Measurements from ENCODE around the gene RFNG. TPM values are rescaled to one million over a fixed set of nuclear protein-coding genes. Genes with fewer than 3 reads are reported as not detected.
A peak's percentile ranks its signal among the peaks of the same experiment; 100 is the strongest.

The RFNG gene
- total and polyA plus RNA-seq, 2 donors (not counting 1 experiment from before 2014, with no cell fraction given), result 30.1 to 44.5 TPM

DNA sequence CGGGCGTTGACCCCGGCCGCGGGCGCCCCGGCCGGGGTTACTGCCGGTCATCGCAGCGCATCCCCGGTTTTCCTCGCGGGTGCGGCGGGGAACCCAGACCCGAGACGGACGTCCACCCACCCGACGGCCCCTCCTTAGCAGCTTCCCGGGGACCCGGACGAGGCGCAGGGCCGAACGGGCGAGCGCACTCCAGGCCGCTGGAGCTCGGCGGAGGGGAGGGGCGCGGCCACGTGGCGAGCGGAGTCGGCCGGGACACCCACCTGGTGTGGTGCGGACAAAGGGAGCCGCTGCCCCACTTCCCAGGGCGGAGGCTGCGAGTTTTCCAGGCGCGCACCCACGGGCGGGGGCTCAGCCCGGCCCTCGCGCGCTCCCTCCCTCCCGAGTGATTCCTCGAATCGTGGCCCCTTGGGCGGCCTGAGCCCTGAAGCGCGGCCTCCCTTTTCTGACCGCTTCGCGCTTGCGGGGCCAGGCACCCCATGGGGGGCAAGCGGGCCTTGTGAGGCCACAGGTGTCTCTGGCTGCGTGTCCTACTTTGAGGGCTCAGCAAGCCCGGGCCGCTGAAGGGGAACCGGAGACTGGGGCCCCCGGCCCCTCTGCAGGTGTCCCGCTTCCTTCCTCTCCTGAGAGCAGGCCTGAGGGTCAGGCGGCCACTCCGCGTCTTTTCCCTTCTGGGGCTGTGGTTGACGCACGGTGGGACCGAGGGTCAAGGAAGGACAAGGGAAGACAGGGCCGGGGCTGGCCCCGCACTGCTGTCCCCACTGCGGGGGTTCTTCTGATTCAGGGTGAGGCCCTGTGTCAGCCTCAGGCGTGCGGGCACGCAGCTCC, 47.5 kb upstream of the RFNG start:
- 5% methylated on average over 80 of the region's 80 CpGs for WGBS (ENCODE audit: insufficient coverage)

More for the DNA sequence above, 47.5 kb upstream of the RFNG start:
- Mint-ChIP-seq H3K9me3 (ENCODE audit: insufficient read depth) (no peaks in the 10 kb centered on the region), H3K4me1 (peaks cover 11% of the 10 kb centered on the region), H3K27ac (peak overlapping the region; percentile 89), H3K27me3 (no peaks in the 10 kb centered on the region), H3K4me3 (peak overlapping the region; percentile 84)
- Histone ChIP-seq H3K9ac (ENCODE audit: low read length) (peak overlapping the region; percentile 78), H3K27ac (ENCODE audit: low read length in 2 of 2) (peak overlapping the region; percentile 80 to 88), H3K27me3 (replicated peaks in 1 of 4; ENCODE audit: control extremely low read depth in 1 of 4, control insufficient read depth in 3 of 4, insufficient read depth in 4 of 4, low read length in 3 of 4) (no peaks in the 10 kb centered on the region), H3K4me1 (ENCODE audit: control insufficient read depth in 2 of 2, insufficient read depth in 2 of 2, low read length in 2 of 2) (peaks cover 16 to 28% of the 10 kb centered on the region in 2 donors), H3K36me3 (replicated peaks in 1 of 2; ENCODE audit: control extremely low read depth in 1 of 2, control insufficient read depth in 1 of 2, extremely low read depth in 1 of 2, insufficient read depth in 2 of 2, low read length in 1 of 2) (peaks cover 0 to 11% of the 10 kb centered on the region in 2 experiments), H3K4me2 (replicated peaks; ENCODE audit: low read depth, low read length, poor library complexity, severe bottlenecking) (peak overlapping the region; percentile 99), H3K9me3 (ENCODE audit: control extremely low read depth in 1 of 3, control insufficient read depth in 2 of 3, insufficient read depth in 1 of 3, low read length in 2 of 3) (no peaks in the 10 kb centered on the region), H3K4me3 (ENCODE audit: control extremely low read depth in 1 of 5, extremely low read depth in 1 of 5, insufficient read depth in 1 of 5, low read depth in 2 of 5, low read length in 4 of 5) (peak overlapping the region; percentile 11 to 78 (median 64)), H3K79me2 (ENCODE audit: control insufficient read depth, insufficient read depth, low read length) (peaks cover 26% of the 10 kb centered on the region), H2AFZ (ENCODE audit: insufficient read depth, low read depth, low read length, poor library complexity, severe bottlenecking) (peak overlapping the region; percentile 72), H4K20me1 (ENCODE audit: control insufficient read depth, insufficient read depth, low read length, poor library complexity, severe bottlenecking) (peaks cover 15% of the 10 kb centered on the region)
- TF ChIP-seq, protein P1, sequence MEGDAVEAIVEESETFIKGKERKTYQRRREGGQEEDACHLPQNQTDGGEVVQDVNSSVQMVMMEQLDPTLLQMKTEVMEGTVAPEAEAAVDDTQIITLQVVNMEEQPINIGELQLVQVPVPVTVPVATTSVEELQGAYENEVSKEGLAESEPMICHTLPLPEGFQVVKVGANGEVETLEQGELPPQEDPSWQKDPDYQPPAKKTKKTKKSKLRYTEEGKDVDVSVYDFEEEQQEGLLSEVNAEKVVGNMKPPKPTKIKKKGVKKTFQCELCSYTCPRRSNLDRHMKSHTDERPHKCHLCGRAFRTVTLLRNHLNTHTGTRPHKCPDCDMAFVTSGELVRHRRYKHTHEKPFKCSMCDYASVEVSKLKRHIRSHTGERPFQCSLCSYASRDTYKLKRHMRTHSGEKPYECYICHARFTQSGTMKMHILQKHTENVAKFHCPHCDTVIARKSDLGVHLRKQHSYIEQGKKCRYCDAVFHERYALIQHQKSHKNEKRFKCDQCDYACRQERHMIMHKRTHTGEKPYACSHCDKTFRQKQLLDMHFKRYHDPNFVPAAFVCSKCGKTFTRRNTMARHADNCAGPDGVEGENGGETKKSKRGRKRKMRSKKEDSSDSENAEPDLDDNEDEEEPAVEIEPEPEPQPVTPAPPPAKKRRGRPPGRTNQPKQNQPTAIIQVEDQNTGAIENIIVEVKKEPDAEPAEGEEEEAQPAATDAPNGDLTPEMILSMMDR (IDR thresholded peaks at IDR 0.05), result no peak
- no peak for TF ChIP-seq EZH2 (IDR thresholded peaks at IDR 0.05; ENCODE audit: borderline replicate concordance, insufficient read depth, low read depth, low read length, poor library complexity, severe bottlenecking)
- POLR2A ChIA-PET, result interaction anchor here (0.8 to 1.8 kb wide), 6 partner anchors 33 to 266 kb away, joined by 3 to 9 read pairs (median 4); partner anchors contain the start of genes CENPX, DCXR, DUS1L and GPS1
- intact Hi-C loops (cut with micrococcal nuclease), result loop anchor here (1.0 to 10.0 kb wide), 7 partner anchors 7 to 953 kb away; partner anchors contain the start of genes CCDC57, DCXR, DUS1L and GPS1
- CTCF ChIA-PET, result interaction anchor here (0.9 to 1.4 kb wide), 2 partner anchors 8 to 140 kb away, joined by 3 to 5 read pairs; no protein-coding TSS in a partner anchor
- DNase-seq (peak; percentile 69), ATAC-seq (ENCODE audit: low read depth) (peak; percentile 1)
